Superior temporal gyrus (tissue), 1 donor: ENCODE data around the gene DSTN.

Source experiments
- DNase-seq: peaks from one replicate; pipeline ENCODE4 v3.0.0-alpha.2; 2016; ENCODE audit errors: extremely low spot score

DSTN gene

DNA sequence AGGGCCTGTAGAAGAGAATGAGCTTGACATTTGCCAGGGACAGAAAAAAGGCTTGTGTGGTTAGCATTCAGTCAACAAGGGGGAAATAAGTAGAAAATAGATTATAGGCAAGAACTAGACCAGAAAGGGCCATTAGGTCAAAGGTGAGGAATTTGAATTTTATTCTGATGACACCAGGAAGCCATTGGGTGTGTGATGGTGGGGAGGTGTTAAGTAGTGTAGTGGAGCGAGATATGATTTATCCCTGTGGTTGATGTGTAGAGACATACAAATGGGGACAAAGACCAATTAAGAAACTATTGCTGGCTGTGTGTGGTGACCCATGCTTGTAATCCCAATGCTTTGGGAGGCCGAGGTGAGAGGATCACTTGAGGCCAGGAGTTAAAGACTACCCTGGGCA, 11.0 kb downstream of the DSTN start:
- no peak for DNase-seq

- no peak for DNase-seq
Measured at GRCh38 chr20:17583126-17583525, 13.3 kb downstream of the DSTN start.

DNA sequence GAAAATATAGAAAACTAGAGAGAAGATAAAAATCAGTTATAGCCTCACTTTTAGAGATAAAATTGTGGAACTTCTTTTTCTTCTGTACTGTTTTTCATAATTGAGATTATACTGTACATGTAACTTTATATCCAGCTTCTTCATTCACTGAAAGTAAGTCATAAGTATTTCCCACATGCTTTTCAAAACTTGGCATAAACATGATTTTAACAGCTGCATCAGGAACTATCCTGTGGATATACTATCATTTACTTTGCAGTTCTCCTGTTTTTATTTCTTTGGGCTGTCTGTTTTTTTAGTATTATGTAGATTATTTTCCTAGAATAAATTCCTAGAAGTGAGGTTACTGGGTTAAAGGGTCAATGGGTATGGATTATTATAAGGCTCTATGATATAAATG, 14.8 kb downstream of the DSTN start:
- DNase-seq = no peak

DNA sequence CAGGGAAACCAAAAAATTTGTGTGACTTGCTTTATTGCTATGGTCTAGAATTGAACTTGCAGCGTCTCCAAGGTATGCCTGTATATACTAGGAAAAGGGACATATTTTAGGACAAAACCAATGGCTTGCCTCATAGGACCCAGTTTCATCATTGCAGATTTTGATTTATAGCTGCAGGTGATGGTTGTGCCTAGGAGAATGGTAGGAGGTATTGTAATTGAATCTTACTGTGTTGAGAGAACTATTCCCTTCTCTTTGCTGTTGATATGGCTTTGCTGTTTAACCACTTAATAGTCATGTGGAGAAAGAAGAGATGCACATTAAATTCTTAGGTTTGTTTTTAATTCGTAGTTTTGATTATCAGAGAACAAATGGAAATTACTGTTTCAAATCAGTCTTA, 16.4 kb downstream of the DSTN start:
- no peak for DNase-seq

DNA sequence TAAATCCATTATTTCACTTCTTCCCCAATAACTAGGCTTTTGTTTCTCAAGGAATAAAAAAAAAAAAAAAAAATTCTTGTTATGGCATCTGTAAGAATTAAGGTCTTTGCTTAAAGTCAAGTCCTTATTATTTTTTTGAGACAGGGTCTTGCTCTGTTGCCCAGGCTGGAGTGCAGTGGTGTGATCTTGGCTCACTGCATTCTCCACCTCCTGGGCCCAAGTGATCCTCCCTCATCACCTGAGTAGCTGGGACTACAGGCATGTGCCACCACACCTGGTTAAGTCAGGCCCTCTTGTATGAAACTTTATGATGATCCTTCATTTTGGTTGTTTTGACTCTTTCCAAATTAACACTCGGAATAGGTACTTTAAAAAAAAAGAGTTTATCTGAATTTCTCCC, 17.3 kb downstream of the DSTN start:
- DNase-seq = no peak

- no peak for DNase-seq
Measured at GRCh38 chr20:17587824-17588223, 17.9 kb downstream of the DSTN start.

GRCh38 chr20:17589161-17589834, 19.4 kb downstream of the DSTN start:
- no peak for DNase-seq

GRCh38 chr20:17590245-17590644, 20.4 kb downstream of the DSTN start:
- no peak for DNase-seq

GRCh38 chr20:17593902-17594301, 24.0 kb downstream of the DSTN start:
- DNase-seq = no peak

DNA sequence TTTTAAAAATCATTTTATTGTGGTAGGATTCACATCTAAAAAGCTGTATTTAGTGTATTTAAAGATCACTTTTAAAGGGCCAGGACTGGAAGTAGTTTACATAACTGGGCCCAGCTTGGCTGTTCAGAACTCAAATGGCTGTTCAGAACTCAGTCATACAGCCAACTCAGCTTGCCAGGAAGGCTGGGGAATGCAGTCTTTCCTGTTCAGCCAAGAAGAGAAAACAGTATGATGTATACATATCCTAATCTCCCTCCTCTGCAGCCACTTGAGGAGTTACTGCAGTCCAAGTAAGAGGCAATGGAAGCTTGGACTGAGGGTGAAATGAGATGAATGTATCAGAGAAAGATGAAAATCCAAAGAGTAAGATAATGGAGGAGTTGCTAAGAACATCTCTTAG, 24.6 kb downstream of the DSTN start:
- DNase-seq = no peak

DNA sequence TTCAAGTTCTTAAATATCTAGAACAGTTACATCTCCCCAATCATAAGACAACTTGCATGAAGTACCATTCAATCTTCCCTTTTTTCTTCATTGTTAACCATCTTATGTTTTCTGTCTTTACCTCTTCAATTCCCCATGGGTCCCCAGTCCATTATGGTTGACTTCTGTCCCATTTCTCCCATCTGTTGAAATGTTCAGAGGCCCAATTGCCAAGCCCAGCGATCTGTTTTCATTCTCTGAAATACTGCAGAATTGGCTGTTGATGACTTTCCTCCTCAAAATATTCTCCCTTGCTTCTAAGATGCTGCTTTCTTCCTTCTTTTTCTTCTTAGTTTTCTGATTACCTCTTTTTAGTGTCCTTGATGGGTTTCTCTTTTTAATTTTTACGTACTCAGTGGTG, 26.0 kb downstream of the DSTN start:
- DNase-seq = no peak

DNA sequence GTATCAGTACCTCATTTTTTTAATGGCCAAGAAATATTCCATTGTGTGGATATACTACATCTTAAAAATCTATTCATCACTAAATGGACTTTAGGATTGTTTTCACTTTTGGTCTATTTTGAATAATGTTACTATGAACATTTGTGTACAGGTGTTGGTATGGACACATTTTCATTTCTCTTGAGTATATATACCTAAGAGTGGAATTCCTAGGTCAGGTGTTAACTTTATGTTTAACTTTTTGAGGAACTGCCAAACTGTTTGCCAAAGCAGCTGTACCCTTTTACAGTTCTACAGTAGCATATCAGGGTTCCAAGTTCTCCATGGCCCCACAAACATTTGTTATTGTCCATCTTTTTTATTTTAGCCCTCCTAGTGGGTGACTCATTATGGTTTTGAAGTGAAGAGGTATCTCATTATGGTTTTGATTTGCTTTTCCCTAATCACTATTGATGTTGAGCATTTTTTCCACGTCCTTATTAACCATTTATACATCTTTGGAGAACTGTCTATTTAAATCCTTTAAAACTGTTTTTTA, 28.2 kb downstream of the DSTN start:
- no peak for DNase-seq

DNA sequence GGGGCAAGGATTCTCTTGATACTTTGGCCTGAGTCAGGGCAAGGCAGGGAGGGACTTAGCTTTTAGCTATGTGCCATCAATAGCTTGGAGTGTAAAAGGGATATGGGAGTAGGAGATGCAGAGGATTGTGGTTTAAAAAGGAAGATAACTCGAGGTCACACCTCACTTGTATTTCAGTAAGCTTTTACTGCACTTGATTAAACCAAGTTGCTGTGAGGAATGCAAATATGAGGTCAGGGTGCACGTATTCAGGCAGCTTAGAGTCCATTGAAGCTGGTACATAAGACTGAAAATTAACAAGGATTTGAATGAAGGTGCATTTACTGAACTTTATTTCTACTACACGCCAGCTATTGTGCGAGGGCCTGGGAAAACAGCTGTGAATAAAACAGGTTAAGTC, 32.1 kb downstream of the DSTN start:
- DNase-seq = no peak

DNA sequence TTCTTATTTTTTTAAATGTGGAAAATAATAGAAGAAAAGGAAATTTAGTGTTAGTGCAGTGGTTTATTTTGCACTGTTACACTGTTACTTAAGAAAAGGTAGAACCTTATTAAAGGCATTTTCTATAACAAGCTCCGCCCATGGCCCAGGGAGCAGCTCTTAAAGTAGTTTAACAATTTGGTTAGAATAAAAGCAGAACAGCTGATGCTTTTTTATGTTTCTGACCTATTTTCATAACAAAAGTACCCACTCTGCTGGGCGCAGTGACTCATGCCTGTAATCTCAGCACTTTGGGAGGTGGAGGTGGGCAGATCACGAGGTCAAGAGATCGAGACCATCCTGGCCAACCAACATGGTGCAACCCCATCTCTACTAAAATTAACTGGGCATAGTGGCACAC, 32.6 kb downstream of the DSTN start:
- DNase-seq = no peak

- no peak for DNase-seq
Measured at GRCh38 chr20:17605131-17605660, 35.3 kb downstream of the DSTN start.

DNA sequence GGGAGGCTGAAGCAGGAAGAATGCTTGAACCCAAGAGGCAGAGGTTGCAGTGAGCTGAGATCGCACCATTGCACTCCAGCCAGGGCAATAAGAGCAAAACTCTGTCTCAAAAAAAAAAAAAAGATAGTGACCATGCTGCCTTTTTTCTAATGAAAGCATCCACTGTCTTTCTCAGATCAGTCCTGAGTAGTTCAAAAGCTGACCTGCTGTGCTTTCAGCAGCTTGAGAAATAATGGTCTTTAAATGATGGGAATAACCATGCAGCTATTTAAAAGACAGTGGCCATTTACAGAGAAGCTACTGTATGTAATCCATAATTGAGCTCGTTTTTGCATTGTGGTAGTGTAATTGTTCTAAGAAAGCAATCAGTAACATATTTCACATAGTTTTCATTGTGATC, 36.1 kb downstream of the DSTN start:
- DNase-seq = no peak

- DNase-seq = no peak
Measured at GRCh38 chr20:17608701-17609497, 39.0 kb downstream of the DSTN start.

DNA sequence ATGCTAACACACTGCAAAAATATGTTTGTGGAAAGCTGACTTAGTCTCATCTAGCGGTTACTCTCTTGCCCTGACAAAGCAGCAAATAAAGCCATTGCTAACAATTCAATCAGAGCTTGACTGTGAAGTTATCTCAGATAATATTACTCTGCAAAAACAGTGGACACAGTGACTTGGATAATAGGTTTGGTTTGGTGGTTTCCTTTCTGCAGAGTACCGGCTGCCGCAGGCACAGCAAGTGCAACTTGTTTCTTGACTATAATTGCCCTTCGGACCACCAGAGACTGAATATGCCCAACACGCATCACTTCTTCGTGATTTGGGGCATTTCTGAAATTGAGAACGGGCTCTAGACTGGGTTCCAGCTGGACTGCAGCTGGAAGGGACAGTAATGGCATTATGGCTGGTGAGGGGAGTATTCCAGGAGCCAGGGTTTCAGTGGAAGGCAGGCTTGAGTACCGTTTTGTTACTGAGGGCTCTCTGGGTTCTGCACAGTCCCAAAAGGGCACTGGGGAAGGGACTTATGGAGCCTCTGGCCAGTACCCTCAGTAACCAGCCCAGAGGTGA, 40.0 kb downstream of the DSTN start:
- no peak for DNase-seq

DNA sequence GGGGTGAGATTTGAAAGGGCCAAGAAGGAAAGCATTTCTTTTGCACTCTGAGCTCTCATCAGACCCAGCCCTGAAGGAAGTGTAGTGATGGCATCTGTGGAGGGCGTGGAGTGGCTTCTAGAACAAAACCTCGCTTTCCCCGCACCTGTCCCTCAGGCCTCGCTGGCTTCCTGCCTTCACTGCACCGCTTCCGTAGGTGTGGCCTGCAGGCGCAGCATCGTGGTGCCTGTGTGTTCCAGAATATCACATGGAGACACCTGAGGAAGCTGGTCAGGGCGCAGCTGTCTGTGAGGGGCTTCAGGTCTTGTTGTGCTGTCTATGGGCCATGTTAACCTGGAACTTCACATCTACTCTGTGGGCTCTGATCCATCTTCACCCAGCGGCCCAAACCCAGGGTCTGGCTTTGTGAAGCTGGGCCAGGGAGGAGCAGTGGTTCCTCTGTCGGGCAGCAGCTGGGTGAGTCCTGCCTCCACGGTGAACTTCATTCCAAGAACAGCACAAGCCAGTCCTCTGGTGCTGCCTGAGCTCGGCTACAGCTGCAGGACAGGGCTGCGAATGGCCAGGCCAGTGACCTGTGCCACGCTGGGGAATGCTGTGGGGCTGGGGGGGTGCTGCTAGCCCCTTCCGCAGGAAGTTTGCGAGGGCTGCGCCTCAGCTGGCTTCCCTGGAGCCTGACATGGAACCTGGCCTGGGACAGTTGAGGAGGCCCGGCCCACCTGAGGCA, 40.9 kb downstream of the DSTN start:
- DNase-seq = no peak

- no peak for DNase-seq
Measured at GRCh38 chr20:17611290-17611539, 41.3 kb downstream of the DSTN start.

DNA sequence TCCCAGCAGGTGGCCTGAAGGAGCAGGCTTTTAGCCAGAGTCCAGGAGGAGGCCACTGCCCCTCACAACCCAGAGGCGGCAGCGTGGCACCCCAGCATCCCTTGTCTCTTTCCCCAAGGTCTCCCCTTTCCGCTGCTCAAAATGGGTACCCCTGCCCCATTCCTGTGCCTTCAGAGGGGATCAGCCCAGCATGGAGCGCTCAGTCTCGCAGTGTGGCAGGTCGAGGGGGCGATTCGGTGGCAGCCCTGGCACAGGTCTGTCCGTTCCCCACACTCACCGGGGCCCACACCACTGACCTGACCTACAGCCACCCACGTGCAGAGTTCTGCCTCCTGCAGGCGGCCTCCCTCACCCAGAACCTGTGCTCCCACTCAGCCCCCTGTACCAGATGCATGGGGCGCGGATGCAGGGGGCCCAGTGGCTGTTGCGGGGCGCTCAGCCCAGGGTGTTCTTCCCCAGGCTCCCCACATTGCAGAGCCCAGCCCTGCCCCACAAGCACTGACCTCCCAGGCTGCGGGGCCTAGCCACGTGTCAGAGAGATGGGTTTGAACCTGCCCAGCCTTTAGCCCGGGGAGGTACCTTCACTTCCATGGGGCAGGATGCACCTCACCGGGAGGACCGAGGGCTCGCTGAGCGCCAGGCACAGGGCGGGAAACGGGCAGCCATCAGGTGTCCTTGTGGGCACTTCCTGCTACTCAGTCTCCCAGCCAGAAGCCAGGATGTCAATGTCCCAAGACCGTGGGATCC, 41.8 kb downstream of the DSTN start:
- DNase-seq = no peak
